ENCODE results near the gene CDH4. TPM values are rescaled to one million over a fixed set of nuclear protein-coding genes. Genes with fewer than 3 reads are reported as not detected.
A peak's percentile ranks its signal among the peaks of the same experiment; 100 is the strongest.

CDH4 gene
- total RNA-seq, 1 experiment from 2014 or later: not detected

GRCh38 chr20:61262514-61262913 is 10.5 kb downstream of the CDH4 start:
- no TSS peak for BruUV-seq (replicated peaks)
- no peak for TF ChIP-seq CTCF (IDR thresholded peaks at IDR 0.05; ENCODE audit: insufficient read depth in 1 of 2, low read depth in 1 of 2, low read length in 1 of 2, severe bottlenecking in 1 of 2, unreplicated experiment in 1 of 2)
- no peak overlapping the region for H3K27ac Mint-ChIP-seq (ENCODE audit: unreplicated experiment)
- Histone ChIP-seq H3K9me3 (peaks cover 5% of the 10 kb centered on the region; the same call in 1 of the 2 replicates), H3K36me3 (ENCODE audit: control insufficient read depth, insufficient read depth, low read length) (no peaks in the 10 kb centered on the region), H3K4me3 (ENCODE audit: low read depth, low read length) (no peak overlapping the region), H3K4me1 (no peaks in the 10 kb centered on the region; the same call in 1 of the 2 replicates), H3K27me3 (replicated peaks; ENCODE audit: control insufficient read depth, insufficient read depth, low read length) (no peaks in the 10 kb centered on the region)
- peaks cover 19% of the 10 kb centered on the region for H3K9me3 Mint-ChIP-seq (ENCODE audit: unreplicated experiment)
- H3K36me3 Mint-ChIP-seq (ENCODE audit: insufficient read depth, unreplicated experiment): no peaks in the 10 kb centered on the region
- H3K4me1 Mint-ChIP-seq (ENCODE audit: low read depth, unreplicated experiment): no peaks in the 10 kb centered on the region
- DNase-seq: no peak
- CTCF ChIA-PET: interaction anchor here (1.1 kb wide), 1 partner anchor 24 kb away, joined by 3 read pairs; no protein-coding TSS in a partner anchor
- intact Hi-C loops (cut with micrococcal nuclease; ENCODE audit: unreplicated experiment): no loop called here
- H3K27me3 Mint-ChIP-seq (ENCODE audit: insufficient read depth, unreplicated experiment): peaks cover 8% of the 10 kb centered on the region
- H3K4me3 Mint-ChIP-seq (ENCODE audit: unreplicated experiment): no peak overlapping the region
- POLR2A ChIA-PET: no interaction called here

GRCh38 chr20:61263084-61263695 is 11.1 kb downstream of the CDH4 start:
- peak in 1 of 2 experiments; percentile 66 for DNase-seq
- no peak overlapping the region for H3K27ac Mint-ChIP-seq (ENCODE audit: unreplicated experiment)
- H3K4me3 Mint-ChIP-seq (ENCODE audit: unreplicated experiment): no peak overlapping the region
- H3K36me3 Mint-ChIP-seq (ENCODE audit: insufficient read depth, unreplicated experiment): no peaks in the 10 kb centered on the region
- intact Hi-C loops (cut with micrococcal nuclease; ENCODE audit: unreplicated experiment): no loop called here
- no peaks in the 10 kb centered on the region for H3K4me1 Mint-ChIP-seq (ENCODE audit: low read depth, unreplicated experiment)
- peaks cover 8% of the 10 kb centered on the region for H3K27me3 Mint-ChIP-seq (ENCODE audit: insufficient read depth, unreplicated experiment)
- Histone ChIP-seq H3K36me3 (ENCODE audit: control insufficient read depth, insufficient read depth, low read length) (no peaks in the 10 kb centered on the region), H3K9me3 (no peaks in the 10 kb centered on the region), H3K27me3 (replicated peaks; ENCODE audit: control insufficient read depth, insufficient read depth, low read length) (no peaks in the 10 kb centered on the region), H3K4me3 (ENCODE audit: low read depth, low read length) (no peak overlapping the region), H3K4me1 (no peaks in the 10 kb centered on the region)
- BruUV-seq (replicated peaks): no TSS peak
- peaks cover 12% of the 10 kb centered on the region for H3K9me3 Mint-ChIP-seq (ENCODE audit: unreplicated experiment)
- TF ChIP-seq CTCF (IDR thresholded peaks at IDR 0.05; ENCODE audit: insufficient read depth in 1 of 2, low read depth in 1 of 2, low read length in 1 of 2, severe bottlenecking in 1 of 2, unreplicated experiment in 1 of 2): peak; percentile 77 to 99
- ChIA-PET POLR2A (no interaction called here), CTCF (interaction anchor here (0.5 kb wide), 1 partner anchor 397 kb away, joined by 6 read pairs; no protein-coding TSS in a partner anchor)

GRCh38 chr20:61263938-61264337 is 11.9 kb downstream of the CDH4 start:
- Histone ChIP-seq H3K36me3 (ENCODE audit: control insufficient read depth, insufficient read depth, low read length) (no peaks in the 10 kb centered on the region), H3K27me3 (replicated peaks; ENCODE audit: control insufficient read depth, insufficient read depth, low read length) (no peaks in the 10 kb centered on the region), H3K4me3 (ENCODE audit: low read depth, low read length) (no peak overlapping the region), H3K9me3 (no peaks in the 10 kb centered on the region), H3K4me1 (no peaks in the 10 kb centered on the region)
- no peak overlapping the region for H3K4me3 Mint-ChIP-seq (ENCODE audit: unreplicated experiment)
- no peaks in the 10 kb centered on the region for H3K4me1 Mint-ChIP-seq (ENCODE audit: low read depth, unreplicated experiment)
- DNase-seq: no peak
- no peaks in the 10 kb centered on the region for H3K36me3 Mint-ChIP-seq (ENCODE audit: insufficient read depth, unreplicated experiment)
- intact Hi-C loops (cut with micrococcal nuclease; ENCODE audit: unreplicated experiment): no loop called here
- no peak for TF ChIP-seq CTCF (IDR thresholded peaks at IDR 0.05; ENCODE audit: insufficient read depth in 1 of 2, low read depth in 1 of 2, low read length in 1 of 2, severe bottlenecking in 1 of 2, unreplicated experiment in 1 of 2)
- H3K9me3 Mint-ChIP-seq (ENCODE audit: unreplicated experiment): peaks cover 5% of the 10 kb centered on the region
- ChIA-PET CTCF (interaction anchor here (0.5 kb wide), 1 partner anchor 396 kb away, joined by 6 read pairs; no protein-coding TSS in a partner anchor), POLR2A (no interaction called here)
- peaks cover 8% of the 10 kb centered on the region for H3K27me3 Mint-ChIP-seq (ENCODE audit: insufficient read depth, unreplicated experiment)
- no TSS peak for BruUV-seq (replicated peaks)
- H3K27ac Mint-ChIP-seq (ENCODE audit: unreplicated experiment): no peak overlapping the region
